Mesothelial cell of epicardium (in vitro differentiated cells): ENCODE measurements around the gene EVC. TPM values are rescaled to one million over a fixed set of nuclear protein-coding genes. Genes with fewer than 3 reads are reported as not detected.

ENCODE experiments used
- DNase-seq, 2 experiments: peaks; one replicate each; pipeline ENCODE4 v3.0.0; 2021; ENCODE audit warnings: low spot score in 2 of 2; ENCODE audit not compliant: unreplicated experiment in 2 of 2
- H3K27ac Mint-ChIP-seq: 2 replicates; pipeline ENCODE4 v1.8.0; 2021; ENCODE audit warnings: mixed read lengths
- H3K27me3 Mint-ChIP-seq: 2 replicates; pipeline ENCODE4 v1.8.0; 2021; ENCODE audit warnings: low read depth, mixed read lengths
- H3K36me3 Mint-ChIP-seq: 2 replicates; pipeline ENCODE4 v1.8.0; 2021; ENCODE audit warnings: mixed read lengths
- H3K4me1 Mint-ChIP-seq: 2 replicates; pipeline ENCODE4 v1.8.0; 2021; ENCODE audit warnings: mixed read lengths
- H3K4me3 Mint-ChIP-seq: 2 replicates; pipeline ENCODE4 v1.8.0; 2021; ENCODE audit warnings: mild to moderate bottlenecking, moderate library complexity, mixed read lengths
- H3K9me3 Mint-ChIP-seq: 2 replicates; pipeline ENCODE4 v1.8.0; 2021; ENCODE audit warnings: mixed read lengths
- CTCF ChIP-seq: fragments of 200-600 bp; sonication (generic); IDR thresholded peaks from one replicate; pipeline ENCODE4 v1.5.0; 2021; ENCODE audit warnings: antibody characterized with exemption; ENCODE audit not compliant: unreplicated experiment
- total RNA-seq: library from RNA; stranded (reverse); gene quantifications from 3 replicates; pipeline ENCODE4 v1.2.1, GENCODE V29; 2021

The EVC gene
- total RNA-seq, 1 donor from 2014 or later = 51.4 TPM

- Mint-ChIP-seq H3K27me3 (no peaks in the 10 kb centered on the region), H3K36me3 (peaks cover 35% of the 10 kb centered on the region), H3K9me3 (no peaks in the 10 kb centered on the region), H3K4me3 (no peak overlapping the region), H3K4me1 (no peaks in the 10 kb centered on the region), H3K27ac (no peak overlapping the region)
- TF ChIP-seq CTCF = no peak
- DNase-seq = no peak
Observed at GRCh38 chr4:5678977-5679376, 32.0 kb upstream of the EVC start.

DNA sequence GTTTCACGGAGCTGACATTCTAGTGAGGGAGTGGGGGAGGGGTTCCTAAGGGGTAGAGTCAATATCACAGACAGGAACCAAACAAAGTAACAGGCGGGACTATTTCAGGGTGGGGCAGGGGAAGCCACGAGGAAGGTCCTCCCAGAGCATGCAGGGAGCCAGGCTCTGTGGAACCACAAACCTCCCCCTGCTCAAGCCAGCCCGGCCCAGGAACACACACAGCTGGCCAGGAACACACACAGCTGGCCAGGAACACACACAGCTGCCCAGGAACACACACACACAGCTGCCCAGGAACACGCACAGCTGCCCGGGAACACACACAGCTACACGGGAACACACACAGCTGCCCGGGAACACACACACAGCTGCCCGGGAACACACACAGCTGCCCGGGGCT, 27.4 kb upstream of the EVC start:
- no peak for TF ChIP-seq CTCF
- no peak for DNase-seq
- Mint-ChIP-seq H3K9me3 (peaks cover 4% of the 10 kb centered on the region), H3K36me3 (peaks cover 47% of the 10 kb centered on the region), H3K4me1 (no peaks in the 10 kb centered on the region), H3K27ac (no peak overlapping the region), H3K4me3 (no peak overlapping the region), H3K27me3 (no peaks in the 10 kb centered on the region)

GRCh38 chr4:5685296-5685695, 25.7 kb upstream of the EVC start:
- Mint-ChIP-seq H3K9me3 (peaks cover 4% of the 10 kb centered on the region), H3K4me3 (no peak overlapping the region), H3K27me3 (no peaks in the 10 kb centered on the region), H3K36me3 (peaks cover 51% of the 10 kb centered on the region), H3K4me1 (no peaks in the 10 kb centered on the region), H3K27ac (no peak overlapping the region)
- no peak for TF ChIP-seq CTCF
- DNase-seq = no peak

DNA sequence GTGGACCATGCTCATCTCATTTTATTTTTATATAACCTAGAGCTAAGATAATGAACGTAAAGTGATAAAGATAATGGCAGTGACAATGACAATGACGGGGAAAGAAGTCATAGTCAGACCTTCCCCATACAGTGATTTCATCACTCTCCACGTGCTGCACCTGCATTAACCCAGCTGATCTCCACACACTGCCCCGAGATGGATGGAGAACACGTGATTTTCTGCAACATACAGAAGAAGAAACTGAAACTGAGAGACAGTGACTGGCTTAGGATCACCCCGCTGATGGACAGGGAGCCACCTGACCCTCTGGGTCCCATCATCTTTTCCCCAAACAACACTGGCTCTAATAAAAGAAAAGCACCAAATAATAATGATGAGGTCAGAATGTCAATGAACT, 24.7 kb upstream of the EVC start:
- Mint-ChIP-seq H3K4me3 (no peak overlapping the region), H3K36me3 (peaks cover 49% of the 10 kb centered on the region), H3K4me1 (no peaks in the 10 kb centered on the region), H3K9me3 (peaks cover 4% of the 10 kb centered on the region), H3K27me3 (no peaks in the 10 kb centered on the region), H3K27ac (no peak overlapping the region)
- TF ChIP-seq CTCF = no peak
- no peak for DNase-seq

- no peaks in the 10 kb centered on the region for H3K27me3 Mint-ChIP-seq
Observed at GRCh38 chr4:5689065-5689464, 21.9 kb upstream of the EVC start.

More at GRCh38 chr4:5689065-5689464, 21.9 kb upstream of the EVC start:
- Mint-ChIP-seq H3K36me3 (peaks cover 44% of the 10 kb centered on the region), H3K9me3 (peaks cover 4% of the 10 kb centered on the region), H3K4me1 (no peaks in the 10 kb centered on the region), H3K4me3 (no peak overlapping the region), H3K27ac (no peak overlapping the region)
- no peak for DNase-seq
- no peak for TF ChIP-seq CTCF
